SU-DHL-6 (cell line): ENCODE results near the gene ARMC7.

Experiments
- H2AFZ ChIP-seq: fragments of 200-600 bp; sonication (generic); 2 replicates; pipeline ENCODE4 v1.6.1; 2014; ENCODE audit warnings: low read depth, mild to moderate bottlenecking, moderate library complexity, mixed read lengths, antibody characterized with exemption, low read length; ENCODE audit not compliant: severe bottlenecking
- H3F3A ChIP-seq: fragments of 200-600 bp; shearing (Covaris generic); 2 replicates; pipeline ENCODE4 v1.6.0; 2016; ENCODE audit warnings: antibody characterized with exemption, mild to moderate bottlenecking; ENCODE audit not compliant: insufficient read depth
- H3K27ac ChIP-seq: fragments of 200-600 bp; sonication (generic); 2 replicates; pipeline ENCODE4 v1.5.1; 2016; ENCODE audit warnings: low read depth, mild to moderate bottlenecking, low read length, moderate library complexity, mixed read lengths
- H3K27me3 ChIP-seq: fragments of 200-600 bp; sonication (generic), shearing (Covaris generic); 2 replicates; pipeline ENCODE4 v1.6.0; 2014; ENCODE audit warnings: mild to moderate bottlenecking, low read length
- H3K36me3 ChIP-seq: fragments of 200-600 bp; sonication (generic); 2 replicates; pipeline ENCODE4 v1.6.1; 2014; ENCODE audit warnings: mild to moderate bottlenecking, low read length, mixed read lengths
- H3K4me2 ChIP-seq: fragments of 300-600, 200-600 bp; shearing (Covaris generic), sonication (generic); 2 replicates; pipeline ENCODE4 v1.6.0; 2014; ENCODE audit warnings: low read length, low read depth, mild to moderate bottlenecking; ENCODE audit not compliant: poor library complexity, severe bottlenecking
- H3K4me3 ChIP-seq: fragments of 200-600 bp; sonication (generic); 2 replicates; pipeline ENCODE4 v1.5.1; 2014; ENCODE audit warnings: antibody characterized with exemption, low read length, mild to moderate bottlenecking, mixed read lengths; ENCODE audit not compliant: insufficient read depth, poor library complexity, severe bottlenecking
- H3K79me2 ChIP-seq: fragments of 200-600 bp; sonication (generic); 2 replicates; pipeline ENCODE4 v1.6.1; 2014; ENCODE audit warnings: mild to moderate bottlenecking, low read length, moderate library complexity; ENCODE audit not compliant: insufficient read depth
- H3K9ac ChIP-seq: fragments of 200-600 bp; sonication (generic); 2 replicates; pipeline ENCODE4 v1.7.0; 2014; ENCODE audit warnings: mild to moderate bottlenecking, low read length
- H3K9me2 ChIP-seq: fragments of 200-600 bp; sonication (generic); replicated peaks from 2 replicates; pipeline ENCODE4 v1.6.1; 2014; ENCODE audit warnings: low read length; ENCODE audit not compliant: insufficient read depth
- H3K9me3 ChIP-seq: fragments of 200-600 bp; sonication (generic); 2 replicates; pipeline ENCODE4 v1.6.1; 2014; ENCODE audit warnings: low read length, mixed read lengths; ENCODE audit not compliant: insufficient read depth
- H4K20me1 ChIP-seq: fragments of 200-600 bp; sonication (generic); 2 replicates; pipeline ENCODE4 v1.6.1; 2014; ENCODE audit warnings: low read depth, mild to moderate bottlenecking, antibody characterized with exemption, low read length, moderate library complexity, mixed read lengths
- CTCF ChIP-seq: fragments of 200-600 bp; sonication (generic); IDR thresholded peaks from one replicate; pipeline ENCODE4 v1.5.1; 2017; ENCODE audit warnings: antibody characterized with exemption, mild to moderate bottlenecking, low read length, moderate library complexity; ENCODE audit not compliant: insufficient read depth, poor library complexity, severe bottlenecking
- EZH2phosphoT487 ChIP-seq: fragments of 200-600 bp; sonication (generic), shearing (Covaris generic); conservative IDR thresholded peaks from 2 replicates; pipeline ENCODE4 v1.6.1; 2018; ENCODE audit warnings: mild to moderate bottlenecking, antibody characterized with exemption, low read length, moderate library complexity, mixed read lengths

Gene ARMC7

DNA sequence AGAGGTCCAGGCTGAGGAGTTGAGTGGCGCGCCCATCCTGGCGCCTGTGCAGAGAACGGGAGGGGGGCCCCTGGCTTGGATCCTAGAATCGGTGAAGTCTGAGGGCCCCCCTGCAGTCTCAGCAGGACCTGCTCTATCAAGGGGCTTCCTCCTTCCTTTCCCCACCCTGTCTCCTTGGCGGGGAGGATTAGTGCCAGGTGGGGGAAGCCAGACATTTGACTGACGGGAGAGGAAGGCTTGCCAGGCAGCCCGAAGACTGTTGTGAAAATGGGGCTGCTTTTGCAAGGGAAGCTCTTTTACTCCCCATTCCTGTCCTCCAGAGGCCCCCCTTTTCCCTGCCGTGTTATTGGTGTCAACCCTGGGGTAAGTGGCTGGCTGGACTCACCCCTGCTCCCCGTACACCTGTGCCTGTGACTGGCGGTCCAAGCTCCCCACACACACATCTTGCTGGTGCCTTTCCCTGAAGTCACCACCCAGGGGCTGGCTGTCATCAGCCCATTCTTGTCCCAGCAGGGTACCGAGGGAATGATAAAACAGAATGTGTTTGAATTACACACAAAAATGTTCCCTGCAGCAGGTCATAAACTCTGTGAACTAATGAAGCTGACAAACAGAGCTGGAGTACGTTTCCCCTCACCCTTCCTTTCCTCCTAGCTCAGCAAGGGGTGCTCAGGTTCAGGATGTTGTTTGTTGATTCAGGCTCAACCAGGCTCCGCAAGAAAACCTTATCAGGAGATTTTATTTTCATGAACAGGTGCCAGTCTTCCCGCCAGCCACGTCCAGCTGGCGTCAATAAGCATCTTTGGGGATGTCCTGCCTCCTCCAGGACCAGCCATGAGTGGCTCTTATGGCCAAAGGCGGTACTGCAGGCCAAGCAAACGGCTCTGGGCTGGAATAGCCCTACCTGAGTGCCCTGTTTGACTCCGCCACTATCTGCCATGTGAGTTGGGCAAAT is 4.4 kb upstream of the ARMC7 start:
- no peaks in the 10 kb centered on the region for H3K9me3 ChIP-seq
- no peak overlapping the region for H3K4me2 ChIP-seq
- no peaks in the 10 kb centered on the region for H4K20me1 ChIP-seq
- H3K79me2 ChIP-seq: 0 out of 2 replicates have a peak, but pooled peaks cover 2% of the 10 kb centered on the region
- H3K27me3 ChIP-seq: no peaks in the 10 kb centered on the region
- no peak for TF ChIP-seq EZH2phosphoT487
- peak; percentile 48 for TF ChIP-seq CTCF
- no peaks in the 10 kb centered on the region for H3K9me2 ChIP-seq
- 0 out of 2 replicates have a peak, but pooled peaks cover 9% of the 10 kb centered on the region for H3F3A ChIP-seq
- H3K4me3 ChIP-seq: no peak overlapping the region
- H3K27ac ChIP-seq: no peak overlapping the region
- H2AFZ ChIP-seq: no peak overlapping the region
- no peaks in the 10 kb centered on the region for H3K36me3 ChIP-seq
- no peak overlapping the region for H3K9ac ChIP-seq

GRCh38 chr17:75108193-75108592 is 1.6 kb upstream of the ARMC7 start:
- H3K79me2 ChIP-seq: 0 out of 2 replicates have a peak, but pooled peaks cover 5% of the 10 kb centered on the region
- no peaks in the 10 kb centered on the region for H4K20me1 ChIP-seq
- no peaks in the 10 kb centered on the region for H3K27me3 ChIP-seq
- no peak for TF ChIP-seq EZH2phosphoT487
- TF ChIP-seq CTCF: no peak
- peaks cover 16% of the 10 kb centered on the region; the same call in 1 of the 2 replicates for H3F3A ChIP-seq
- no peaks in the 10 kb centered on the region for H3K9me3 ChIP-seq
- H3K4me3 ChIP-seq: no peak overlapping the region
- no peak overlapping the region for H3K4me2 ChIP-seq
- H3K9ac ChIP-seq: no peak overlapping the region
- H3K36me3 ChIP-seq: no peaks in the 10 kb centered on the region
- H2AFZ ChIP-seq: no peak overlapping the region
- no peak overlapping the region for H3K27ac ChIP-seq
- no peaks in the 10 kb centered on the region for H3K9me2 ChIP-seq

GRCh38 chr17:75109046-75109406 is 743 bp upstream of the ARMC7 start:
- 0 out of 2 replicates have a peak, but pooled peaks cover 5% of the 10 kb centered on the region for H3K79me2 ChIP-seq
- H3K27ac ChIP-seq: no peak overlapping the region
- H3K4me3 ChIP-seq: peak overlapping the region; percentile 63
- peaks cover 16% of the 10 kb centered on the region; the same call in 1 of the 2 replicates for H3F3A ChIP-seq
- H3K4me2 ChIP-seq: peak overlapping the region; percentile 64
- H3K27me3 ChIP-seq: no peaks in the 10 kb centered on the region
- TF ChIP-seq EZH2phosphoT487 (no peak), CTCF (no peak)
- H4K20me1 ChIP-seq: no peaks in the 10 kb centered on the region
- H2AFZ ChIP-seq: peak overlapping the region; percentile 72
- H3K9ac ChIP-seq: peak overlapping the region; percentile 60
- no peaks in the 10 kb centered on the region for H3K9me3 ChIP-seq
- H3K9me2 ChIP-seq: no peaks in the 10 kb centered on the region
- H3K36me3 ChIP-seq: no peaks in the 10 kb centered on the region
